Ishikawa (cell line): Measurements from ENCODE around the gene PPWD1.

Source experiments
- CEBPB ChIP-seq: IDR thresholded peaks from 2 replicates; pipeline ENCODE4 v1.6.1; 2012
- CREB1 ChIP-seq: IDR thresholded peaks from 2 replicates; pipeline ENCODE4 v1.6.1; 2012; ENCODE audit warnings: low read depth
- EGR1 ChIP-seq: IDR thresholded peaks from 2 replicates; pipeline ENCODE4 v1.6.1; 2012
- EP300 ChIP-seq: IDR thresholded peaks from 2 replicates; pipeline ENCODE4 v1.6.1; 2012; ENCODE audit warnings: borderline replicate concordance
- FOXM1 ChIP-seq: IDR thresholded peaks from 2 replicates; pipeline ENCODE4 v1.6.1; 2012; ENCODE audit warnings: low read depth, borderline replicate concordance
- NFIC ChIP-seq: IDR thresholded peaks from 2 replicates; pipeline ENCODE4 v1.6.1; 2012
- RAD21 ChIP-seq: IDR thresholded peaks from 2 replicates; pipeline ENCODE4 v1.6.1; 2012; ENCODE audit warnings: low read depth
- TAF1 ChIP-seq: IDR thresholded peaks from 2 replicates; pipeline ENCODE4 v1.6.1; 2012; ENCODE audit warnings: low read depth, mild to moderate bottlenecking
- TCF12 ChIP-seq: IDR thresholded peaks from 2 replicates; pipeline ENCODE4 v1.6.1; 2012; ENCODE audit warnings: low read depth
- TEAD4 ChIP-seq: IDR thresholded peaks from 2 replicates; pipeline ENCODE4 v1.6.1; 2012
- YY1 ChIP-seq: IDR thresholded peaks from 2 replicates; pipeline ENCODE4 v1.6.1; 2012; ENCODE audit warnings: low read depth
- ZBTB7A ChIP-seq: IDR thresholded peaks from 2 replicates; pipeline ENCODE4 v1.6.1; 2012; ENCODE audit warnings: low read depth
- TF ChIP-seq, protein P1 (sequence below): IDR thresholded peaks from 2 replicates; pipeline ENCODE4 v1.6.1; 2012
- TF ChIP-seq, protein P2 (sequence below): IDR thresholded peaks from 2 replicates; pipeline ENCODE4 v1.6.1; 2012
- TF ChIP-seq, protein P3 (sequence below): IDR thresholded peaks from 2 replicates; pipeline ENCODE4 v1.6.1; 2012; ENCODE audit warnings: low read depth, mild to moderate bottlenecking

Gene PPWD1

DNA sequence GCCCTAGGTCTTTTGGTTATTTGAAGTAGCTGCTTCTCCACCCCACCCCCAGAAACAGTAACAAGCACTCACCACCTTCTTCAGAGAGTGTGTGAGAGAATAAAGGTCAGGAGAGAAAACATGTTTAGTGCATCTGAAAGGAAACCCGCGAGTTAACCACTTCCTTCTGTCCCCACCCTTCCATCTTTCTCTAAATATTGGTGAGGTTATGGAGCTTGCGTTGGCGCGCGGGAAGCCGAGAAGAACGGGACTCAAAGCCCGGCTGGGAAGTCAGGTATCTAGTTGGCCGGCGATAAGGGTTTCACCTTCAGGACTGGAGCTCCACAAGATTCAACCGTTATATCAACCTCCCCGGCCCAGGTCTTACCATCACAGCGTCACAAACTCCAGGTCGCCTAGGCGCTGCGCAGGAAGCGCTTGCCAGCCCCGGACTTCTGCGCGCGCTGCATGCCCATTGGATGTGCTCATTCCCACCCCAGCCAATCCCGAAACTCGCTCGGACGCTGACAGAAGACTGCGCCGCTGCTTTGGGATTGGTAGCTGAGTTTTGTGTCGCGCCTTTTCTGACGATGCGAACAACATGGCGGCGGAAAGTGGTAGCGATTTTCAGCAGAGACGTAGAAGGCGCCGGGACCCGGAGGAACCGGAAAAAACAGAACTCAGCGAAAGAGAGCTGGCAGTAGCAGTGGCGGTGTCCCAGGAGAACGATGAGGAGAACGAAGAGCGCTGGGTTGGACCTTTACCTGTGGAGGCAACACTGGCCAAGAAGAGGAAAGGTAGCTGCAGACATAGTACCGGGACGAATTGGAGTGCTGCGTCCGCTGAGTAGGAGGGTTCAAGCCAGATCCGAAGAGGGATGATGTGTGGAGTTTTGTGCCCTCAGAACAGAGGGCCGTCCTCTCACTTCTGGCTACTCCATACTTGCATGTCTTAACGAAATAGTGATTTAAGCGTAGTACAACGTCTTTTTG lies at the start of gene PPWD1, which contains the start of gene CENPK:
Gene PPWD1 (plus strand): TSS at position 566 of the 971 bp plus-strand sequence. CDS start 15 bp downstream, at position 581.
Gene CENPK (minus strand): TSS at position 438 of the 971 bp plus-strand sequence. CDS start 8,261 bp downstream, outside the sequence.
- TF ChIP-seq EGR1 (0 out of 2 replicates have a peak, but pooled peaks have one; percentile 20), ZBTB7A (no peak), TEAD4 (no peak), EP300 (no peak), CEBPB (no peak), YY1 (peak; percentile 98), TCF12 (peak; percentile 24; the same call in 1 of the 2 replicates), CREB1 (peak; percentile 99), NFIC (peak; percentile 33; the same call in 1 of the 2 replicates), FOXM1 (0 out of 2 replicates have a peak, but pooled peaks have one; percentile 51), TAF1 (peak; percentile 95), RAD21 (no peak)
- TF ChIP-seq, protein P1, sequence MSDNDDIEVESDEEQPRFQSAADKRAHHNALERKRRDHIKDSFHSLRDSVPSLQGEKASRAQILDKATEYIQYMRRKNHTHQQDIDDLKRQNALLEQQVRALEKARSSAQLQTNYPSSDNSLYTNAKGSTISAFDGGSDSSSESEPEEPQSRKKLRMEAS: peak; percentile 81
- TF ChIP-seq, protein P2, sequence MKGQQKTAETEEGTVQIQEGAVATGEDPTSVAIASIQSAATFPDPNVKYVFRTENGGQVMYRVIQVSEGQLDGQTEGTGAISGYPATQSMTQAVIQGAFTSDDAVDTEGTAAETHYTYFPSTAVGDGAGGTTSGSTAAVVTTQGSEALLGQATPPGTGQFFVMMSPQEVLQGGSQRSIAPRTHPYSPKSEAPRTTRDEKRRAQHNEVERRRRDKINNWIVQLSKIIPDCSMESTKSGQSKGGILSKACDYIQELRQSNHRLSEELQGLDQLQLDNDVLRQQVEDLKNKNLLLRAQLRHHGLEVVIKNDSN: no peak
- TF ChIP-seq, protein P3, sequence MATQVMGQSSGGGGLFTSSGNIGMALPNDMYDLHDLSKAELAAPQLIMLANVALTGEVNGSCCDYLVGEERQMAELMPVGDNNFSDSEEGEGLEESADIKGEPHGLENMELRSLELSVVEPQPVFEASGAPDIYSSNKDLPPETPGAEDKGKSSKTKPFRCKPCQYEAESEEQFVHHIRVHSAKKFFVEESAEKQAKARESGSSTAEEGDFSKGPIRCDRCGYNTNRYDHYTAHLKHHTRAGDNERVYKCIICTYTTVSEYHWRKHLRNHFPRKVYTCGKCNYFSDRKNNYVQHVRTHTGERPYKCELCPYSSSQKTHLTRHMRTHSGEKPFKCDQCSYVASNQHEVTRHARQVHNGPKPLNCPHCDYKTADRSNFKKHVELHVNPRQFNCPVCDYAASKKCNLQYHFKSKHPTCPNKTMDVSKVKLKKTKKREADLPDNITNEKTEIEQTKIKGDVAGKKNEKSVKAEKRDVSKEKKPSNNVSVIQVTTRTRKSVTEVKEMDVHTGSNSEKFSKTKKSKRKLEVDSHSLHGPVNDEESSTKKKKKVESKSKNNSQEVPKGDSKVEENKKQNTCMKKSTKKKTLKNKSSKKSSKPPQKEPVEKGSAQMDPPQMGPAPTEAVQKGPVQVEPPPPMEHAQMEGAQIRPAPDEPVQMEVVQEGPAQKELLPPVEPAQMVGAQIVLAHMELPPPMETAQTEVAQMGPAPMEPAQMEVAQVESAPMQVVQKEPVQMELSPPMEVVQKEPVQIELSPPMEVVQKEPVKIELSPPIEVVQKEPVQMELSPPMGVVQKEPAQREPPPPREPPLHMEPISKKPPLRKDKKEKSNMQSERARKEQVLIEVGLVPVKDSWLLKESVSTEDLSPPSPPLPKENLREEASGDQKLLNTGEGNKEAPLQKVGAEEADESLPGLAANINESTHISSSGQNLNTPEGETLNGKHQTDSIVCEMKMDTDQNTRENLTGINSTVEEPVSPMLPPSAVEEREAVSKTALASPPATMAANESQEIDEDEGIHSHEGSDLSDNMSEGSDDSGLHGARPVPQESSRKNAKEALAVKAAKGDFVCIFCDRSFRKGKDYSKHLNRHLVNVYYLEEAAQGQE: no peak

DNA sequence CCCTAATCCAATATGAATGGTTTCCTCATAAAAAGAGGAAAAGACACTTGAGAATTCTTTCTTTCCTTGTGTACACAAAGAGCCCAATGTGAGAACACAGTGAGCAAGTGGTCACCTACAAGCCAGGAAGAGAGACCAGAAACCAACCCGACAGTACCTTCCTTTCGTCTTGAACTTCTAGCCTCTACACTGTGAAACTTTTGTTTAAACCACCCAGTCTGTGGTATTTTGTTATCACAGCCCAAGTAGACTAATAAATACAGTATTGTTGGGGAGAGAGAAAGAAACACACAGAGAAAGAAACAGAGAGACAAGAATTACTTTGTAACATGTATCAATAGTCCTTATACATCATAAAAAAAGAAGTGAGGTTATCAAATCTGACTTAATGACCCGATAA lies 37.4 kb upstream of the PPWD1 start:
- TF ChIP-seq TEAD4 (no peak), TCF12 (no peak), TAF1 (no peak), CEBPB (no peak), CREB1 (no peak)
- TF ChIP-seq, protein P2: no peak

DNA sequence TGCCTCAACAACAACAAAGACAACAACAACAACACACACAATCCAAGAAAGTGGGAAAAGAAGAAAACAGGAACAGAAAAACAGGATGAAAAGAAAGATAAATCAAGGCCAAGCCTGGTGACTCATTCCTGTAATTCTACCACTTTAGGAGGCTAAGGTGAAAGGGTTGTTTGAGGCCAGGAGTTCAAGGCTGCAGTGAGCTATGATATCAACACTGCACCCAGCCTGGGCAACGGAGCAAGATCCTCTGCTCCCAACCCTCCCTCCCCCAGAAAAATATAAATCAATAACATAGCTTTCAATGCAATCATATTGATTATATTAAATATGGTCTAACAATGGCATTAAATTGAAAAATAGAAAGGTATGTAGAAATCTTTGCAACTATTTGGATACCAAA lies 32.2 kb upstream of the PPWD1 start:
- TF ChIP-seq TAF1 (no peak), EP300 (no peak)

DNA sequence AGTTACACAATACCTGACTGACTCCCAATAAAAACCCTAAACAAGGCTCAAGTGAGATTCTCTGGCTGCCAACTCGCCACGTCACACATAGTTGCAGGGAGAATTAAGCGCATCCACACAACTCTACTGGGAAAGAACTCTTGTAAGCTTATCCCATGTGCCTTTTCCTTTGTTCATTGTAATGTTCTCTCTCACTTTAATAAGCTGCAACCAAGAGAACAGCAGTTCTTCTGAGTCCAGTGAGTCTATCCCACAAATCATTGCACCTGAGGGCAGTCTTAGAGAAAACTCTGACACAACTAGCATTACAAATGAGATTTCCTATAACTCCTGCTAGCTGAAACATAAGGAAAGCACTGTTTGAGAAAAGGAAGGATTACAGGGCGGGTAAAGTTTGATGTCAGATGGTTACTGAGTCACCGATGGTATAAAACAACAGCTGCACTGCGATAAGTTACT lies 27.5 kb upstream of the PPWD1 start:
- TF ChIP-seq CREB1: no peak

DNA sequence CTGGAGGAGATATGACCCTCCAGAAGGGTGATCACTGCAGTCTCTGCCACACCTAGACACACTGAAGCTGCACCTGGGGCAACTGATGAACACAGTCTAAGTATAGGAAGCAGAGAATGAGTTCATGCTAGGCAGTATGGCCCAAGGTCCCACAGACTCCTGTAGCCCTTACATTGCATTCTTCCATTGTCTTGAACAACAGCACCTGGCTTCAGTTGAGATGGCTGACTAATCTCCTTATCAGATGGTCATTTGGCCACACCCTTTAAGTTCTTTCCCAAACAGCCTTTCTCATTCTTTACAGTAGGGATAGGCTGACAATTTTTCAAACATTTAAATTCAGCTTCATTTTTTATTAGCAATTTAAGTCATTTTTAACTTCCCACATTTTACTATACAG lies 23.3 kb upstream of the PPWD1 start:
- TF ChIP-seq TAF1 (no peak), RAD21 (no peak), CEBPB (no peak), EP300 (no peak), TCF12 (no peak), NFIC (no peak), ZBTB7A (no peak), EGR1 (no peak), CREB1 (no peak)
- TF ChIP-seq, protein P1: no peak
- TF ChIP-seq, protein P2: no peak
- TF ChIP-seq, protein P3: no peak
